ENCODE data around the gene SFMBT2.

SFMBT2 gene

GRCh38 chr10:7121154-7121797 lies 289.6 kb downstream of the SFMBT2 start:
- no peaks in the 10 kb centered on the region for H3K4me1 ChIP-seq (ENCODE audit: control insufficient read depth in 1 of 2, insufficient read depth in 2 of 2, low read length in 2 of 2)
- peaks cover 4% of the 10 kb centered on the region for H3K27me3 ChIP-seq (ENCODE audit: low read depth, low read length)
- H3K4me3 ChIP-seq (ENCODE audit: low read depth in 1 of 2, low read length in 2 of 2), result no peak overlapping the region
- H3K9me3 ChIP-seq (ENCODE audit: control insufficient read depth in 1 of 2, low read length in 2 of 2), result no peaks in the 10 kb centered on the region
- no peaks in the 10 kb centered on the region for H3K36me3 ChIP-seq (ENCODE audit: control insufficient read depth in 1 of 2, insufficient read depth in 2 of 2, low read length in 2 of 2)
- H3K27ac ChIP-seq (ENCODE audit: low read length), result no peak overlapping the region

GRCh38 chr10:7119325-7120015 lies 291.4 kb downstream of the SFMBT2 start:
- Histone ChIP-seq H3K9me3 (ENCODE audit: control insufficient read depth in 1 of 2, low read length in 2 of 2) (no peaks in the 10 kb centered on the region), H3K36me3 (ENCODE audit: control insufficient read depth in 1 of 2, insufficient read depth in 2 of 2, low read length in 2 of 2) (no peaks in the 10 kb centered on the region), H3K4me1 (ENCODE audit: control insufficient read depth in 1 of 2, insufficient read depth in 2 of 2, low read length in 2 of 2) (no peaks in the 10 kb centered on the region), H3K4me3 (ENCODE audit: low read depth in 1 of 2, low read length in 2 of 2) (no peak overlapping the region), H3K27me3 (ENCODE audit: low read depth, low read length) (peaks cover 4% of the 10 kb centered on the region), H3K27ac (ENCODE audit: low read length) (no peak overlapping the region)

GRCh38 chr10:7117806-7118674 lies 292.8 kb downstream of the SFMBT2 start:
- Histone ChIP-seq H3K27me3 (ENCODE audit: low read depth, low read length) (peaks cover 4% of the 10 kb centered on the region), H3K4me3 (ENCODE audit: low read depth in 1 of 2, low read length in 2 of 2) (no peak overlapping the region), H3K27ac (ENCODE audit: low read length) (no peak overlapping the region), H3K9me3 (ENCODE audit: control insufficient read depth in 1 of 2, low read length in 2 of 2) (no peaks in the 10 kb centered on the region), H3K36me3 (ENCODE audit: control insufficient read depth in 1 of 2, insufficient read depth in 2 of 2, low read length in 2 of 2) (no peaks in the 10 kb centered on the region), H3K4me1 (ENCODE audit: control insufficient read depth in 1 of 2, insufficient read depth in 2 of 2, low read length in 2 of 2) (no peaks in the 10 kb centered on the region)

GRCh38 chr10:7117177-7117799 lies 293.5 kb downstream of the SFMBT2 start:
- Histone ChIP-seq H3K4me3 (ENCODE audit: low read depth in 1 of 2, low read length in 2 of 2) (no peak overlapping the region), H3K27me3 (ENCODE audit: low read depth, low read length) (peaks cover 4% of the 10 kb centered on the region), H3K9me3 (ENCODE audit: control insufficient read depth in 1 of 2, low read length in 2 of 2) (no peaks in the 10 kb centered on the region), H3K36me3 (ENCODE audit: control insufficient read depth in 1 of 2, insufficient read depth in 2 of 2, low read length in 2 of 2) (no peaks in the 10 kb centered on the region), H3K4me1 (ENCODE audit: control insufficient read depth in 1 of 2, insufficient read depth in 2 of 2, low read length in 2 of 2) (no peaks in the 10 kb centered on the region), H3K27ac (ENCODE audit: low read length) (no peak overlapping the region)

- H3K4me1 ChIP-seq (ENCODE audit: control insufficient read depth in 1 of 2, insufficient read depth in 2 of 2, low read length in 2 of 2), result no peaks in the 10 kb centered on the region
- no peak overlapping the region for H3K27ac ChIP-seq (ENCODE audit: low read length)
- H3K36me3 ChIP-seq (ENCODE audit: control insufficient read depth in 1 of 2, insufficient read depth in 2 of 2, low read length in 2 of 2), result no peaks in the 10 kb centered on the region
- no peaks in the 10 kb centered on the region for H3K9me3 ChIP-seq (ENCODE audit: control insufficient read depth in 1 of 2, low read length in 2 of 2)
- H3K4me3 ChIP-seq (ENCODE audit: low read depth in 1 of 2, low read length in 2 of 2), result no peak overlapping the region
- H3K27me3 ChIP-seq (ENCODE audit: low read depth, low read length), result no peaks in the 10 kb centered on the region
Observed at GRCh38 chr10:7111561-7111960, 299.3 kb downstream of the SFMBT2 start.

GRCh38 chr10:7111089-7111488 lies 299.7 kb downstream of the SFMBT2 start:
- H3K36me3 ChIP-seq (ENCODE audit: control insufficient read depth in 1 of 2, insufficient read depth in 2 of 2, low read length in 2 of 2), result no peaks in the 10 kb centered on the region
- no peaks in the 10 kb centered on the region for H3K9me3 ChIP-seq (ENCODE audit: control insufficient read depth in 1 of 2, low read length in 2 of 2)
- H3K4me1 ChIP-seq (ENCODE audit: control insufficient read depth in 1 of 2, insufficient read depth in 2 of 2, low read length in 2 of 2), result no peaks in the 10 kb centered on the region
- H3K27ac ChIP-seq (ENCODE audit: low read length), result no peak overlapping the region
- H3K4me3 ChIP-seq (ENCODE audit: low read depth in 1 of 2, low read length in 2 of 2), result no peak overlapping the region
- no peaks in the 10 kb centered on the region for H3K27me3 ChIP-seq (ENCODE audit: low read depth, low read length)

Data from muscle layer of duodenum (tissue), 2 donors.